Right lobe of liver (tissue), 6 donors: ENCODE measurements around the gene CHST11. TPM values are rescaled to one million over a fixed set of nuclear protein-coding genes. Genes with fewer than 3 reads are reported as not detected.

ENCODE experiments used
- ATAC-seq, 4 donors: fragments of 200-7000 bp; cut with Tn5 transposase; one replicate each; pipeline ENCODE4 v1.9.1; 2020; ENCODE audit warnings: mild to moderate bottlenecking in 4 of 4, moderate library complexity in 4 of 4
- DNase-seq, 3 donors: peaks; one replicate each; pipeline ENCODE4 v3.0.0-alpha.2; 2020
- H3K27ac ChIP-seq, 3 donors: fragments of 200-600 bp; one replicate each; pipeline ENCODE4 v1.8.0; 2022
- H3K27me3 ChIP-seq, 2 donors: fragments of 200-600 bp; one replicate each; pipeline ENCODE4 v1.8.0; 2022
- H3K36me3 ChIP-seq, 4 donors: fragments of 200-600 bp; sonication (generic) in 1 of 4; one replicate each; pipeline versions ENCODE4 v1.5.1 to v1.8.0; 2017 to 2022; ENCODE audit warnings: control low read depth in 1 of 4
- H3K4me1 ChIP-seq, 4 donors: fragments of 200-600 bp; sonication (generic) in 1 of 4; one replicate each; pipeline versions ENCODE4 v1.5.1 to v1.8.0; 2017 to 2022; ENCODE audit warnings: control low read depth in 1 of 4
- H3K4me3 ChIP-seq, 3 donors: fragments of 200-600 bp; one replicate each; pipeline ENCODE4 v1.8.0; 2022
- H3K9me3 ChIP-seq, 4 donors: fragments of 200-600 bp; sonication (generic) in 1 of 4; one replicate each; pipeline versions ENCODE4 v1.5.1 to v1.8.0; 2017 to 2022; ENCODE audit warnings: control low read depth in 1 of 4
- POLR2A ChIP-seq: fragments of 450-650 bp; IDR thresholded peaks from one replicate; pipeline ENCODE4 v1.6.1; 2017; ENCODE audit warnings: antibody characterized with exemption, mild to moderate bottlenecking
- WGBS: methylation state at CpG from one replicate; pipeline ENCODE4 v1.1.6; 2018; ENCODE audit warnings: low coverage, low lambda C conversion rate; ENCODE audit not compliant: insufficient coverage; ENCODE audit errors: missing lambda C conversion rate; 5-methylcytosine and 5-hydroxymethylcytosine counted together
- intact Hi-C, 2 donors: fragments of 100-400 bp; cut with DNase I; formaldehyde crosslinking; loops; one replicate each; pipeline versions ENCODE4 v1.11.2 to v1.14.1; 2022
- total RNA-seq, 6 experiments: library from RNA; depleted of rRNA in 2 of 6; stranded (reverse); fragments of >200 nt in 2 of 6; fragmentation: NEBNext Ultra II Directional in 3 of 6; extraction: Animal tissue kit (Norgen Biotek cat#: 25700) in 3 of 6; gene quantifications; one replicate each; pipeline versions ENCODE4 v1.1.0 to v1.2.4, GENCODE V29; 2016 to 2023
- TF ChIP-seq, protein P1 (sequence below), 4 donors: fragments of 200-600 bp in 3 of 4; fragments of 450-650 bp in 1 of 4; IDR thresholded peaks; one replicate each; pipeline versions ENCODE4 v1.5.1 to v1.8.0; 2016 to 2022; ENCODE audit warnings: antibody characterized with exemption in 4 of 4, mild to moderate bottlenecking in 2 of 4
- donor health status: DM: no; HTN: yes; CAD: no.
- donor health status: DM: no; HTN: no; CAD: no.
- donor health status: DM: no; HTN: no; CAD: no.
- donor health status: DM: no; HTN: yes; CAD: no.
- donor health status: DM: no; HTN: yes; CAD: no.

CHST11 gene
- total RNA-seq, 6 experiments from 2014 or later, result 0.57 to 10.4 (median 3.5) TPM

- TF ChIP-seq, protein P1, sequence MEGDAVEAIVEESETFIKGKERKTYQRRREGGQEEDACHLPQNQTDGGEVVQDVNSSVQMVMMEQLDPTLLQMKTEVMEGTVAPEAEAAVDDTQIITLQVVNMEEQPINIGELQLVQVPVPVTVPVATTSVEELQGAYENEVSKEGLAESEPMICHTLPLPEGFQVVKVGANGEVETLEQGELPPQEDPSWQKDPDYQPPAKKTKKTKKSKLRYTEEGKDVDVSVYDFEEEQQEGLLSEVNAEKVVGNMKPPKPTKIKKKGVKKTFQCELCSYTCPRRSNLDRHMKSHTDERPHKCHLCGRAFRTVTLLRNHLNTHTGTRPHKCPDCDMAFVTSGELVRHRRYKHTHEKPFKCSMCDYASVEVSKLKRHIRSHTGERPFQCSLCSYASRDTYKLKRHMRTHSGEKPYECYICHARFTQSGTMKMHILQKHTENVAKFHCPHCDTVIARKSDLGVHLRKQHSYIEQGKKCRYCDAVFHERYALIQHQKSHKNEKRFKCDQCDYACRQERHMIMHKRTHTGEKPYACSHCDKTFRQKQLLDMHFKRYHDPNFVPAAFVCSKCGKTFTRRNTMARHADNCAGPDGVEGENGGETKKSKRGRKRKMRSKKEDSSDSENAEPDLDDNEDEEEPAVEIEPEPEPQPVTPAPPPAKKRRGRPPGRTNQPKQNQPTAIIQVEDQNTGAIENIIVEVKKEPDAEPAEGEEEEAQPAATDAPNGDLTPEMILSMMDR (IDR thresholded peaks at IDR 0.05), result no peak
- no peak for TF ChIP-seq POLR2A
- 28% methylated on average over 12 of the region's 12 CpGs for WGBS
- intact Hi-C loops, result no loop called here
- peak in 2 of 4 donors; percentile 18 to 39 for ATAC-seq
- no peaks in the 10 kb centered on the region for H3K4me1 ChIP-seq
- no peaks in the 10 kb centered on the region for H3K9me3 ChIP-seq
- no peaks in the 10 kb centered on the region for H3K36me3 ChIP-seq
- no peak for DNase-seq
- no peak overlapping the region for H3K27ac ChIP-seq
- no peak overlapping the region for H3K4me3 ChIP-seq
- H3K27me3 ChIP-seq, result no peaks in the 10 kb centered on the region
Measured at GRCh38 chr12:104695453-104696148, 238.9 kb downstream of the CHST11 start.

- intact Hi-C loops, result no loop called here
- ATAC-seq (no peak), DNase-seq (no peak)
- Histone ChIP-seq H3K27ac (no peak overlapping the region), H3K4me1 (no peaks in the 10 kb centered on the region), H3K4me3 (no peak overlapping the region), H3K9me3 (no peaks in the 10 kb centered on the region), H3K36me3 (no peaks in the 10 kb centered on the region), H3K27me3 (no peaks in the 10 kb centered on the region)
- 58% methylated on average over 2 of the region's 7 CpGs for WGBS
- no peak for TF ChIP-seq POLR2A
- TF ChIP-seq, protein P1 (IDR thresholded peaks at IDR 0.05), result no peak
Measured at GRCh38 chr12:104697186-104697585, 240.4 kb downstream of the CHST11 start.

DNA sequence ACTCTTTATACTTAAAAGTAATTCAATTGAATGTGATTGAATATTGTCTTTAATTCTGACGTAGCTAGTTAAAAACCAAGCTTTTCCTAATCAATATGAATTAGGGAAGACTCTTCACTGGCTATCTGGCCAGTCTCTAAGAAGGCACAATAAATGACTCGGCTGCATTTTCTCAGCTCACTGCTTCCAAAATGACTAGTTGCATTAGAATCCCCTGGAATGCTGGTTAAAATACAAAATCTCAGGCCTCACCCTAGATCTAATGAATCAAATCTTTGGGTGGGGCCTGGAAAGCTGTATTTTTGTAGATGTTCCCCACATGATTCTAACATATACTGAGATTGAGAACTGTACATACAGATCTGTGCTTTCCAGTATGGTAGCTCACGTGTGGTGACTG is 242.1 kb downstream of the CHST11 start:
- no peak overlapping the region for H3K4me3 ChIP-seq
- H3K9me3 ChIP-seq, result no peaks in the 10 kb centered on the region
- no peaks in the 10 kb centered on the region for H3K36me3 ChIP-seq
- H3K4me1 ChIP-seq, result no peaks in the 10 kb centered on the region
- TF ChIP-seq POLR2A, result no peak
- TF ChIP-seq, protein P1 (IDR thresholded peaks at IDR 0.05), result no peak
- H3K27ac ChIP-seq, result no peak overlapping the region
- ATAC-seq (no peak), DNase-seq (no peak)
- intact Hi-C loops, result no loop called here
- 86% methylated on average over 3 of the region's 3 CpGs for WGBS
- H3K27me3 ChIP-seq, result no peaks in the 10 kb centered on the region

GRCh38 chr12:104699489-104700190 is 242.9 kb downstream of the CHST11 start:
- no peak for ATAC-seq
- intact Hi-C loops, result no loop called here
- Histone ChIP-seq H3K36me3 (no peaks in the 10 kb centered on the region), H3K9me3 (no peaks in the 10 kb centered on the region), H3K4me3 (no peak overlapping the region), H3K27me3 (no peaks in the 10 kb centered on the region), H3K27ac (no peak overlapping the region), H3K4me1 (no peaks in the 10 kb centered on the region)
- WGBS, result 59% methylated on average over 5 of the region's 5 CpGs
- TF ChIP-seq, protein P1 (IDR thresholded peaks at IDR 0.05), result no peak
- TF ChIP-seq POLR2A, result no peak
- DNase-seq, result no peak
